SK-N-SH (cell line): ENCODE measurements around the gene MXRA5.

Source experiments
- EP300 ChIP-seq, 2 experiments: IDR thresholded peaks; 2 replicates each; pipeline versions ENCODE4 v1.4.0 to v1.6.1; 2012; ENCODE audit warnings: borderline replicate concordance in 1 of 2, low read depth in 1 of 2, low read length in 1 of 2
- EZH2phosphoT487 ChIP-seq: fragments of 200-600 bp; sonication (generic); IDR thresholded peaks from 2 replicates; pipeline ENCODE4 v1.6.1; 2017; ENCODE audit warnings: low read depth, mixed run types, mild to moderate bottlenecking, antibody characterized with exemption, moderate library complexity, borderline replicate concordance
- GABPA ChIP-seq: IDR thresholded peaks from 2 replicates; pipeline ENCODE4 v1.4.0; 2012; ENCODE audit warnings: low read depth, mild to moderate bottlenecking
- GATA2 ChIP-seq: sonication (generic); formaldehyde crosslinking; IDR thresholded peaks from 2 replicates; pipeline ENCODE4 v1.5.0; 2020; ENCODE audit warnings: mild to moderate bottlenecking, missing genetic modification reagents
- JUND ChIP-seq: IDR thresholded peaks from 2 replicates; pipeline ENCODE4 v1.4.0; 2012
- NFIC ChIP-seq: IDR thresholded peaks from 2 replicates; pipeline ENCODE4 v1.4.0; 2012; ENCODE audit warnings: borderline replicate concordance
- NRF1 ChIP-seq: IDR thresholded peaks from 2 replicates; pipeline ENCODE4 v1.6.1; 2012; ENCODE audit warnings: low read depth, mild to moderate bottlenecking, low read length
- POLR2AphosphoS5 ChIP-seq: IDR thresholded peaks from 2 replicates; pipeline ENCODE4 v1.6.1; 2012; ENCODE audit warnings: low read depth, low read length
- RAD21 ChIP-seq: IDR thresholded peaks from 2 replicates; pipeline ENCODE4 v1.6.1; 2012; ENCODE audit warnings: mild to moderate bottlenecking, low read length
- SIN3A ChIP-seq: IDR thresholded peaks from 2 replicates; pipeline ENCODE4 v1.6.1; 2012; ENCODE audit warnings: low read depth, mild to moderate bottlenecking, low read length, moderate library complexity, borderline replicate concordance
- TCF12 ChIP-seq: IDR thresholded peaks from 2 replicates; pipeline ENCODE4 v1.4.0; 2012
- TF ChIP-seq, protein P1 (sequence below): fragments of 200-600 bp; sonication (generic); IDR thresholded peaks from 2 replicates; pipeline ENCODE4 v1.6.1; 2017; ENCODE audit warnings: antibody characterized with exemption, mild to moderate bottlenecking, moderate library complexity
- TF ChIP-seq, protein P2 (sequence below): IDR thresholded peaks from 2 replicates; pipeline ENCODE4 v1.6.1; 2012; ENCODE audit warnings: mild to moderate bottlenecking, low read depth, low read length, moderate library complexity

DNA sequence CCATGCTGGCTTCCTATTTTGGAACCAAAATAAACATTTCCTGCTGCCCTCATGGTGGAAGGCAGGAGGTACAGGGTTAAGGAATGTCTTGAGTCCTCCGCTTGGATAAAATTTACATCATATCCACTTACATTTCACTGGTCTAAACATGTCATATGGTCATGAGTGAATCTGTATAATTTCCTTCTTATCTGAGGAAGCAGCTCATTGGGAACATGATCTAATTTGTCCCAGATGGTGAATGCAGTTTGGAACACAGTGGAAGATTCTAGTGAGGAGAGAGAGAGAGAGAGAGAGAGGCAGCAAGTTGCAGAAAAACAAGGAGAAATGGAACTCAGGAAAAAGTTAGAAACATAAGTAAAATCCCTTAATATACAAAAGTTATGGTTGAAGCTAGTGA, 46.8 kb downstream of the MXRA5 start:
- no peak for TF ChIP-seq NRF1
- TF ChIP-seq RAD21: no peak
- TF ChIP-seq, protein P1, sequence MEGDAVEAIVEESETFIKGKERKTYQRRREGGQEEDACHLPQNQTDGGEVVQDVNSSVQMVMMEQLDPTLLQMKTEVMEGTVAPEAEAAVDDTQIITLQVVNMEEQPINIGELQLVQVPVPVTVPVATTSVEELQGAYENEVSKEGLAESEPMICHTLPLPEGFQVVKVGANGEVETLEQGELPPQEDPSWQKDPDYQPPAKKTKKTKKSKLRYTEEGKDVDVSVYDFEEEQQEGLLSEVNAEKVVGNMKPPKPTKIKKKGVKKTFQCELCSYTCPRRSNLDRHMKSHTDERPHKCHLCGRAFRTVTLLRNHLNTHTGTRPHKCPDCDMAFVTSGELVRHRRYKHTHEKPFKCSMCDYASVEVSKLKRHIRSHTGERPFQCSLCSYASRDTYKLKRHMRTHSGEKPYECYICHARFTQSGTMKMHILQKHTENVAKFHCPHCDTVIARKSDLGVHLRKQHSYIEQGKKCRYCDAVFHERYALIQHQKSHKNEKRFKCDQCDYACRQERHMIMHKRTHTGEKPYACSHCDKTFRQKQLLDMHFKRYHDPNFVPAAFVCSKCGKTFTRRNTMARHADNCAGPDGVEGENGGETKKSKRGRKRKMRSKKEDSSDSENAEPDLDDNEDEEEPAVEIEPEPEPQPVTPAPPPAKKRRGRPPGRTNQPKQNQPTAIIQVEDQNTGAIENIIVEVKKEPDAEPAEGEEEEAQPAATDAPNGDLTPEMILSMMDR: no peak
- TF ChIP-seq POLR2AphosphoS5: no peak
- no peak for TF ChIP-seq EP300 (IDR thresholded peaks at IDR 0.05; ENCODE audit: borderline replicate concordance in 1 of 2, low read depth in 1 of 2, low read length in 1 of 2)
- TF ChIP-seq EZH2phosphoT487: no peak
- TF ChIP-seq, protein P2, sequence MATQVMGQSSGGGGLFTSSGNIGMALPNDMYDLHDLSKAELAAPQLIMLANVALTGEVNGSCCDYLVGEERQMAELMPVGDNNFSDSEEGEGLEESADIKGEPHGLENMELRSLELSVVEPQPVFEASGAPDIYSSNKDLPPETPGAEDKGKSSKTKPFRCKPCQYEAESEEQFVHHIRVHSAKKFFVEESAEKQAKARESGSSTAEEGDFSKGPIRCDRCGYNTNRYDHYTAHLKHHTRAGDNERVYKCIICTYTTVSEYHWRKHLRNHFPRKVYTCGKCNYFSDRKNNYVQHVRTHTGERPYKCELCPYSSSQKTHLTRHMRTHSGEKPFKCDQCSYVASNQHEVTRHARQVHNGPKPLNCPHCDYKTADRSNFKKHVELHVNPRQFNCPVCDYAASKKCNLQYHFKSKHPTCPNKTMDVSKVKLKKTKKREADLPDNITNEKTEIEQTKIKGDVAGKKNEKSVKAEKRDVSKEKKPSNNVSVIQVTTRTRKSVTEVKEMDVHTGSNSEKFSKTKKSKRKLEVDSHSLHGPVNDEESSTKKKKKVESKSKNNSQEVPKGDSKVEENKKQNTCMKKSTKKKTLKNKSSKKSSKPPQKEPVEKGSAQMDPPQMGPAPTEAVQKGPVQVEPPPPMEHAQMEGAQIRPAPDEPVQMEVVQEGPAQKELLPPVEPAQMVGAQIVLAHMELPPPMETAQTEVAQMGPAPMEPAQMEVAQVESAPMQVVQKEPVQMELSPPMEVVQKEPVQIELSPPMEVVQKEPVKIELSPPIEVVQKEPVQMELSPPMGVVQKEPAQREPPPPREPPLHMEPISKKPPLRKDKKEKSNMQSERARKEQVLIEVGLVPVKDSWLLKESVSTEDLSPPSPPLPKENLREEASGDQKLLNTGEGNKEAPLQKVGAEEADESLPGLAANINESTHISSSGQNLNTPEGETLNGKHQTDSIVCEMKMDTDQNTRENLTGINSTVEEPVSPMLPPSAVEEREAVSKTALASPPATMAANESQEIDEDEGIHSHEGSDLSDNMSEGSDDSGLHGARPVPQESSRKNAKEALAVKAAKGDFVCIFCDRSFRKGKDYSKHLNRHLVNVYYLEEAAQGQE: no peak
- TF ChIP-seq TCF12: no peak
- no peak for TF ChIP-seq GATA2 (CRISPR knock-in tag)
- TF ChIP-seq GABPA: no peak
- no peak for TF ChIP-seq NFIC
- no peak for TF ChIP-seq SIN3A
- no peak for TF ChIP-seq JUND
